GM19099 (cell line): ENCODE data around the gene ANKRD6.

Experiments
- POLR2A ChIP-seq: IDR thresholded peaks from 3 replicates; pipeline ENCODE4 v1.6.1; 2011; ENCODE audit warnings: low read depth; ENCODE audit not compliant: insufficient read length; ENCODE audit errors: extremely low read depth

ANKRD6 gene

GRCh38 chr6:89506716-89507617, 74.0 kb downstream of the ANKRD6 start:
- no peak for TF ChIP-seq POLR2A

GRCh38 chr6:89508755-89509563, 76.0 kb downstream of the ANKRD6 start:
- TF ChIP-seq POLR2A, result no peak

GRCh38 chr6:89509777-89510281, 76.9 kb downstream of the ANKRD6 start:
- no peak for TF ChIP-seq POLR2A

GRCh38 chr6:89510393-89510792, 77.4 kb downstream of the ANKRD6 start:
- no peak for TF ChIP-seq POLR2A

- no peak for TF ChIP-seq POLR2A
Observed at GRCh38 chr6:89518352-89519055, 85.6 kb downstream of the ANKRD6 start.

- no peak for TF ChIP-seq POLR2A
Observed at GRCh38 chr6:89520736-89521135, 87.8 kb downstream of the ANKRD6 start.

- no peak for TF ChIP-seq POLR2A
Observed at GRCh38 chr6:89522778-89523177, 89.8 kb downstream of the ANKRD6 start.

GRCh38 chr6:89525786-89526562, 93.0 kb downstream of the ANKRD6 start:
- no peak for TF ChIP-seq POLR2A

- no peak for TF ChIP-seq POLR2A
Observed at GRCh38 chr6:89526563-89526869, 93.6 kb downstream of the ANKRD6 start.

- no peak for TF ChIP-seq POLR2A
Observed at GRCh38 chr6:89527634-89528033, 94.7 kb downstream of the ANKRD6 start.

GRCh38 chr6:89528866-89529265, 95.9 kb downstream of the ANKRD6 start:
- TF ChIP-seq POLR2A, result no peak

- no peak for TF ChIP-seq POLR2A
Observed at GRCh38 chr6:89530982-89531381, 98.0 kb downstream of the ANKRD6 start.

- TF ChIP-seq POLR2A, result no peak
Observed at GRCh38 chr6:89536231-89536630, 103.3 kb downstream of the ANKRD6 start.

- TF ChIP-seq POLR2A, result no peak
Observed at GRCh38 chr6:89539779-89540178, 106.8 kb downstream of the ANKRD6 start.

GRCh38 chr6:89542081-89542857, 109.3 kb downstream of the ANKRD6 start:
- TF ChIP-seq POLR2A, result no peak
